Fibroblast of skin of left biceps (primary cell): ENCODE measurements around the gene LACTB.

ENCODE experiments used
- DNase-seq, 2 experiments: peaks; one replicate each; pipeline ENCODE4 v3.0.0-alpha.2; 2013; ENCODE audit warnings: low read depth in 2 of 2

The LACTB gene

GRCh38 chr15:63176302-63176701 is 54.6 kb downstream of the LACTB start:
- DNase-seq, result no peak

- no peak for DNase-seq
These were observed 56.4 kb downstream of the LACTB start for GRCh38 chr15:63178034-63178433.

- no peak for DNase-seq
These were observed 59.1 kb downstream of the LACTB start for GRCh38 chr15:63180746-63181145.

GRCh38 chr15:63181648-63182047 is 60.0 kb downstream of the LACTB start:
- DNase-seq, result no peak

- DNase-seq, result no peak
These were observed 63.5 kb downstream of the LACTB start for GRCh38 chr15:63185206-63185605.

GRCh38 chr15:63186065-63186464 is 64.4 kb downstream of the LACTB start:
- DNase-seq, result peak; percentile 35 to 39

- no peak for DNase-seq
These were observed 66.0 kb downstream of the LACTB start for GRCh38 chr15:63187589-63188226.

GRCh38 chr15:63188247-63188925 is 66.7 kb downstream of the LACTB start:
- no peak for DNase-seq

GRCh38 chr15:63188926-63189871 is 67.5 kb downstream of the LACTB start, which contains the start of gene RAB8B:
Gene RAB8B (plus strand): TSS chr15:63189606. CDS start chr15:63189625, 19 bp downstream.
- peak; percentile 90 to 91 for DNase-seq

GRCh38 chr15:63189941-63190768 is 68.5 kb downstream of the LACTB start:
- DNase-seq, result no peak

- DNase-seq, result no peak
These were observed 69.3 kb downstream of the LACTB start for GRCh38 chr15:63190769-63191649.
